Measurements from ENCODE around the gene ALPI. TPM values are rescaled to one million over a fixed set of nuclear protein-coding genes. Genes with fewer than 3 reads are reported as not detected.

ALPI gene
- total and polyA plus RNA-seq, 12 donors, result not detected

GRCh38 chr2:232505856-232506255 is 49.9 kb downstream of the ALPI start:
- Histone ChIP-seq H3K9me3 (no peaks in the 10 kb centered on the region), H3K27me3 (peaks cover 6 to 55% (median 37%) of the 10 kb centered on the region in 7 donors), H3K4me3 (no peak overlapping the region), H3K36me3 (no peaks in the 10 kb centered on the region), H3K27ac (no peak overlapping the region), H3K4me1 (peaks cover 3 to 20% (median 9%) of the 10 kb centered on the region in 9 donors)
- intact Hi-C loops (cut with DNase I), result no loop called here
- ATAC-seq (no peak), DNase-seq (no peak)
- 49 to 50% methylated on average over 10 of the region's 10 CpGs for WGBS, 2 donors
- TF ChIP-seq CTCF (IDR thresholded peaks at IDR 0.05), result no peak

- Histone ChIP-seq H3K4me1 (peaks cover 3 to 18% (median 9%) of the 10 kb centered on the region in 9 donors), H3K27me3 (peaks cover 6 to 50% (median 37%) of the 10 kb centered on the region in 7 donors), H3K27ac (no peak overlapping the region), H3K4me3 (no peak overlapping the region), H3K9me3 (no peaks in the 10 kb centered on the region), H3K36me3 (no peaks in the 10 kb centered on the region)
- WGBS, 2 donors, result 73 to 76% methylated on average over 4 of the region's 4 CpGs
- no peak for TF ChIP-seq CTCF (IDR thresholded peaks at IDR 0.05)
- DNase-seq (no peak), ATAC-seq (no peak)
- intact Hi-C loops (cut with DNase I), result no loop called here
Measured at GRCh38 chr2:232506709-232507108, 50.8 kb downstream of the ALPI start.

- no peak for DNase-seq
- WGBS, 2 donors, result 77 to 83% methylated on average over 7 of the region's 7 CpGs
- H3K9me3 ChIP-seq, result no peaks in the 10 kb centered on the region
- ATAC-seq, result no peak
- no peak overlapping the region for H3K4me3 ChIP-seq
- no peak overlapping the region for H3K27ac ChIP-seq
- intact Hi-C loops (cut with DNase I), result no loop called here
- peaks cover under 1 to 9% (median 5%) of the 10 kb centered on the region in 9 donors for H3K4me1 ChIP-seq
- no peak for TF ChIP-seq CTCF (IDR thresholded peaks at IDR 0.05)
- peaks cover 3 to 55% (median 28%) of the 10 kb centered on the region in 7 donors for H3K27me3 ChIP-seq
- no peaks in the 10 kb centered on the region for H3K36me3 ChIP-seq
Measured at GRCh38 chr2:232508251-232508650, 52.3 kb downstream of the ALPI start.

Other genes with a start within 250 kb of the ALPI start
- not detected for gene ALPP, start 77.4 kb upstream of the ALPI start, total RNA-seq
- not detected for gene ALPP, start 77.4 kb upstream of the ALPI start, polyA plus RNA-seq
- gene ALPG, start 49.3 kb upstream of the ALPI start, total RNA-seq, result not detected
- not detected for gene ALPG, start 49.3 kb upstream of the ALPI start, polyA plus RNA-seq
- gene ECEL1, start 31.7 kb downstream of the ALPI start, total RNA-seq, result under 1 TPM in 3 of 10 donors, not detected in 7; 0.23 to 0.46 (median 0.31) TPM
- gene ECEL1, start 31.7 kb downstream of the ALPI start, polyA plus RNA-seq, result 1 to 10 TPM in 1 of 2 donors, not detected in 1; 1.5 TPM
- gene PRSS56, start 64.2 kb downstream of the ALPI start, total RNA-seq, result under 1 TPM in 3 of 10 donors, not detected in 7; 0.12 to 0.35 (median 0.23) TPM
- under 1 TPM in 1 of 2 donors, not detected in 1; 0.15 TPM for gene PRSS56, start 64.2 kb downstream of the ALPI start, polyA plus RNA-seq
- under 1 TPM in 3 of 10 donors, not detected in 7; 0.12 to 0.57 (median 0.21) TPM for gene CHRND, start 70.0 kb downstream of the ALPI start, total RNA-seq
- under 1 TPM in 1 of 2 donors, not detected in 1; 0.03 TPM for gene CHRND, start 70.0 kb downstream of the ALPI start, polyA plus RNA-seq
- not detected for gene CHRNG, start 83.5 kb downstream of the ALPI start, total RNA-seq
- gene CHRNG, start 83.5 kb downstream of the ALPI start, polyA plus RNA-seq, result not detected
- gene TIGD1, start 94.4 kb downstream of the ALPI start, total RNA-seq, result 1 to 10 TPM; 1.4 to 2.6 (median 2.0) TPM
- gene TIGD1, start 94.4 kb downstream of the ALPI start, polyA plus RNA-seq, result 1 to 10 TPM; 1.6 to 6.9 TPM
- 10 to 100 TPM; 30.3 to 58.1 (median 37.7) TPM for gene EIF4E2, start 94.5 kb downstream of the ALPI start, total RNA-seq
- 10 to 100 TPM; 42.5 to 55.6 TPM for gene EIF4E2, start 94.5 kb downstream of the ALPI start, polyA plus RNA-seq
- 10 to 100 TPM in 9 of 10 donors, 1 to 10 TPM in 1; 8.1 to 33.8 (median 19.5) TPM for gene EFHD1, start 177.5 kb downstream of the ALPI start, total RNA-seq
- gene EFHD1, start 177.5 kb downstream of the ALPI start, polyA plus RNA-seq, result 10 to 100 TPM; 11.7 to 36.2 TPM
- gene GIGYF2, start 241.2 kb downstream of the ALPI start, total RNA-seq, result 10 to 100 TPM; 54.9 to 71.7 (median 66.5) TPM
- gene GIGYF2, start 241.2 kb downstream of the ALPI start, polyA plus RNA-seq, result 10 to 100 TPM in 1 of 2 donors, 1 to 10 TPM in 1; 9.9 to 28.6 TPM

All from heart right ventricle (tissue), 16 donors.